Neural crest cell (in vitro differentiated cells): ENCODE results near the gene RANBP3L. TPM values are rescaled to one million over a fixed set of nuclear protein-coding genes. Genes with fewer than 3 reads are reported as not detected.

Experiments used
- DNase-seq: peaks from one replicate; pipeline ENCODE4 v3.0.0; 2021; ENCODE audit warnings: low read depth, mixed read lengths, low spot score
- H3K27ac Mint-ChIP-seq: one replicate; pipeline ENCODE4 v1.8.0; 2021; ENCODE audit warnings: mild to moderate bottlenecking, mixed read lengths; ENCODE audit not compliant: unreplicated experiment
- H3K27me3 Mint-ChIP-seq: 2 replicates; pipeline ENCODE4 v1.8.0; 2021; ENCODE audit warnings: low read depth, mild to moderate bottlenecking, mixed read lengths
- H3K36me3 Mint-ChIP-seq: 2 replicates; pipeline ENCODE4 v1.8.0; 2021; ENCODE audit warnings: low read depth, mild to moderate bottlenecking, mixed read lengths
- H3K4me1 Mint-ChIP-seq: 2 replicates; pipeline ENCODE4 v1.8.0; 2021; ENCODE audit warnings: mixed read lengths
- H3K4me3 Mint-ChIP-seq: one replicate; pipeline ENCODE4 v1.8.0; 2021; ENCODE audit warnings: mild to moderate bottlenecking, mixed read lengths
- H3K9me3 Mint-ChIP-seq: 2 replicates; pipeline ENCODE4 v1.8.0; 2021; ENCODE audit warnings: mixed read lengths
- total RNA-seq: library from RNA; stranded (reverse); gene quantifications from 2 replicates; pipeline ENCODE4 v1.2.1, GENCODE V29; 2021
- TF ChIP-seq, protein P1 (sequence below): fragments of 200-600 bp; sonication (generic); conservative IDR thresholded peaks from 2 replicates; pipeline ENCODE4 v1.5.0; 2021; ENCODE audit warnings: antibody characterized with exemption, mild to moderate bottlenecking

RANBP3L gene
- total RNA-seq, 1 donor from 2014 or later, result not detected

DNA sequence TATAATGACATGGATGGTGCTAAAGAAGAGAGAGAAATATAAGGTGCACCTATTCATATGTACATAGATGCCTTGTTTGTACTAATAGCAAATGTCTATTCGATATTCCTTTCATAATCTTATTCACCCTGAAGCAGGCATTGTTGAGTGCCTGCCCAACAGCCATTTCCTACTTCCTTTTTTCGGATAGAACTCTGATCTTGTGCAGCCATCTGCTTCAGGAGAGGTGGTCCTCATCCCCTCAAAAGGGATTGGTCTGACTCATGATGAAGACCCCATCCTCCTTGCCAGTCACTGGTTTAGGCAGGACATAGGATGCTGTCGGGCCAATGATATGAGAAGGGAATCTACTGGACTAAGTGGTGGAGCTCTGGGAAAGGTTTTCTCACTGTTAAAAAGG is 8.4 kb upstream of the RANBP3L start:
- H3K4me3 Mint-ChIP-seq, result no peak overlapping the region
- DNase-seq, result no peak
- peaks cover 29% of the 10 kb centered on the region for H3K27me3 Mint-ChIP-seq
- H3K27ac Mint-ChIP-seq, result no peak overlapping the region
- H3K36me3 Mint-ChIP-seq, result no peaks in the 10 kb centered on the region
- H3K9me3 Mint-ChIP-seq, result peaks cover 3% of the 10 kb centered on the region
- TF ChIP-seq, protein P1, sequence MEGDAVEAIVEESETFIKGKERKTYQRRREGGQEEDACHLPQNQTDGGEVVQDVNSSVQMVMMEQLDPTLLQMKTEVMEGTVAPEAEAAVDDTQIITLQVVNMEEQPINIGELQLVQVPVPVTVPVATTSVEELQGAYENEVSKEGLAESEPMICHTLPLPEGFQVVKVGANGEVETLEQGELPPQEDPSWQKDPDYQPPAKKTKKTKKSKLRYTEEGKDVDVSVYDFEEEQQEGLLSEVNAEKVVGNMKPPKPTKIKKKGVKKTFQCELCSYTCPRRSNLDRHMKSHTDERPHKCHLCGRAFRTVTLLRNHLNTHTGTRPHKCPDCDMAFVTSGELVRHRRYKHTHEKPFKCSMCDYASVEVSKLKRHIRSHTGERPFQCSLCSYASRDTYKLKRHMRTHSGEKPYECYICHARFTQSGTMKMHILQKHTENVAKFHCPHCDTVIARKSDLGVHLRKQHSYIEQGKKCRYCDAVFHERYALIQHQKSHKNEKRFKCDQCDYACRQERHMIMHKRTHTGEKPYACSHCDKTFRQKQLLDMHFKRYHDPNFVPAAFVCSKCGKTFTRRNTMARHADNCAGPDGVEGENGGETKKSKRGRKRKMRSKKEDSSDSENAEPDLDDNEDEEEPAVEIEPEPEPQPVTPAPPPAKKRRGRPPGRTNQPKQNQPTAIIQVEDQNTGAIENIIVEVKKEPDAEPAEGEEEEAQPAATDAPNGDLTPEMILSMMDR, result no peak
- H3K4me1 Mint-ChIP-seq, result no peaks in the 10 kb centered on the region

DNA sequence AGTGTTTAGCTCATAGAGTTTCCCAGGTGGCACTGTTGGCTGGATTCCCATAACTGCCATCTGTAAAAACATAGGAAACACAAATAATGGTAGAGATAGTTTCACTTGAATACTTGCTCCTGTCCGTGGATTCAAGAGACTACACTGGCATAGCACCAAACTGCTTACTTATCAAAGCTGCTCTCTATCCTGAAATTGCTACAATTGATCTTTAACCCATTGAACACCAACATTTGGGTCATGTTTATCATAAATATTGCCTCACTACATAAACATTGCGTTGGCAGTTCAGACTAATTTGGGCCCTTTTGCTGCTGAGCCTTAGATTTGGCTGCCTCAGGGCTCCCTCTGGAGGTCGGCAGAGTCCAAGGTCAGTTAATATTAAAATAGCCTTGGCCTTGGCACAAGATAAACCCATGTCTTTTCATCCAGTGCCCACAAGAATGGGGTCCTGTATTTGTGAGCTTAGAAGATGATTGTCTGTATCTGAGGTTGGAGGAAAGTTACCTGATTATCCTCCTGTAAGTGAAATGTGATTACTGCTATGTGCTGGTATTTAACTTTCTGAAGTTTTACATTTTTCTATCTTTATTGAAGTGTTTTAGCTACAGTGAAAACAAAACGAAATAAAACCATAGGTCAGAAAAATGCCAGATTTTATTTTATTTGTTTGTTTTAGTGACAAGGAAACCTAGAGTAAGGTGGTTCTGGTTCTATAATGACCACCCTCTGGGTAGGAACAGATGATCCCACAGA is 4.0 kb upstream of the RANBP3L start:
- no peak overlapping the region for H3K4me3 Mint-ChIP-seq
- DNase-seq, result peak; percentile 22
- TF ChIP-seq, protein P1, result peak; percentile 67
- no peak overlapping the region for H3K27ac Mint-ChIP-seq
- H3K36me3 Mint-ChIP-seq, result no peaks in the 10 kb centered on the region
- peaks cover 17% of the 10 kb centered on the region for H3K4me1 Mint-ChIP-seq
- H3K9me3 Mint-ChIP-seq, result no peaks in the 10 kb centered on the region
- peaks cover 15% of the 10 kb centered on the region for H3K27me3 Mint-ChIP-seq

DNA sequence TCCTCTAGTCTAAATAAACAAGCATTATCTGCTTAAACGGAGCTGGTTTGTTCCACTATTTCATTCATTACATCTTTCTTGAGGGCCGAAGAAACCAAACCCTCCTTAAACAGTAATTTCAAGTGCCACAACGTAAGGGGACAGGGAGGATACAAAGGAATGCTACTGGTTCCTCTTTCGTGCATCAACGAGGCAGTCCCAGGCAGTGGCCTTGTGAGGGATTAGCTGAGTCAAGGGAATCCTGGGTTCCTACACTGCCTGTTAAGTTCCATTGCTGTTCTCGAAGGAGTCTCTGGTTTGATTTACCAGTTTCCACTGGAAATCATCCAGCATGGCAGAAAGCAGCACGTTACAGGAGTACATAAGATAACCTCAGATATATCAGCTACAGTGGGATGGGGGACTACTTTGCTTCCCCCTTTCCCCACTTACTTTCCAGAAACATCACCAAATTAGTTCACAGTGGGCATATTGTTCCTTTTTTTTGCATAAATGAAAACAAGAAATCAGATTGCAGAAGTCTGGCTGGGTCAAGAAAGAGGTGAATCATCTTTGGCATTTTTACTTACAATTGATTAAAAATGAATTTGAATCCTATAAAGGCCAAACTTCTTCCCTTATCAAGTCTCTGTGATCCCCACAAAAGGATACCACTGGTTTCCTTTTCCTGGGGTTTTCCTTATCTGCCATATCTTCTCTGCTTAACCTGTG is 2.5 kb upstream of the RANBP3L start:
- Mint-ChIP-seq H3K4me3 (no peak overlapping the region), H3K9me3 (no peaks in the 10 kb centered on the region), H3K36me3 (no peaks in the 10 kb centered on the region), H3K27me3 (peaks cover 14% of the 10 kb centered on the region), H3K4me1 (peaks cover 17% of the 10 kb centered on the region), H3K27ac (no peak overlapping the region)
- TF ChIP-seq, protein P1, result no peak
- no peak for DNase-seq

DNA sequence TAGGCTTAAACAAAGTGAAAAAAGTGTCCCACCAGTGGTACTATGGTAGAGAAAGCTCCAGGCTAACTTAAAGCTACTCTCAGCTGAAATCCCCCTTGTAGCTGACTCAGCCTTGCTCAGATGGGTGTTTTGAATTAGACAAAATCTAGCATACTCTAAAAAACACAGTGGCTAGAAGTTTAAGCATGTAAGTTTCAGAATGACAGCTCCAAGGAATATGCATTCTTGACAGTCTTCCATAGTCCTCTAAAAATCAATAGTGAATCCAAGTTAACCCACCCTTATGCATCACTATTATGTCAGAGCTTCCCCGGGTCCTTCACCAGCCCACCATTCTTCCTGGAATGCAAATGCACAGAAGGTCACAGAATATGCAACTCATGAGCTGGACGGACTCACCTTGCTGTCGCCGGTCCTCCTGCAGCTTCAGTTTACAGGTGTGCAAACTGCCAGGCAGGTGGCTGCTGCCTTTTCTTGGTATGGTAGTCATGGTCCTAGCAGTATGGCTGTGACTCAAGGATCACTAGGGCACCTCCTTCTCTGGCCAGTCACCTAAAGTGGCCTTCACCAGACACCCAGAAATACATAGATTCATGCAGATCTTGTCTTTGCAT is 668 bp downstream of the RANBP3L start:
- Mint-ChIP-seq H3K4me1 (peaks cover 17% of the 10 kb centered on the region), H3K27ac (no peak overlapping the region), H3K27me3 (no peaks in the 10 kb centered on the region), H3K4me3 (no peak overlapping the region), H3K36me3 (no peaks in the 10 kb centered on the region), H3K9me3 (no peaks in the 10 kb centered on the region)
- TF ChIP-seq, protein P1, result no peak
- no peak for DNase-seq

DNA sequence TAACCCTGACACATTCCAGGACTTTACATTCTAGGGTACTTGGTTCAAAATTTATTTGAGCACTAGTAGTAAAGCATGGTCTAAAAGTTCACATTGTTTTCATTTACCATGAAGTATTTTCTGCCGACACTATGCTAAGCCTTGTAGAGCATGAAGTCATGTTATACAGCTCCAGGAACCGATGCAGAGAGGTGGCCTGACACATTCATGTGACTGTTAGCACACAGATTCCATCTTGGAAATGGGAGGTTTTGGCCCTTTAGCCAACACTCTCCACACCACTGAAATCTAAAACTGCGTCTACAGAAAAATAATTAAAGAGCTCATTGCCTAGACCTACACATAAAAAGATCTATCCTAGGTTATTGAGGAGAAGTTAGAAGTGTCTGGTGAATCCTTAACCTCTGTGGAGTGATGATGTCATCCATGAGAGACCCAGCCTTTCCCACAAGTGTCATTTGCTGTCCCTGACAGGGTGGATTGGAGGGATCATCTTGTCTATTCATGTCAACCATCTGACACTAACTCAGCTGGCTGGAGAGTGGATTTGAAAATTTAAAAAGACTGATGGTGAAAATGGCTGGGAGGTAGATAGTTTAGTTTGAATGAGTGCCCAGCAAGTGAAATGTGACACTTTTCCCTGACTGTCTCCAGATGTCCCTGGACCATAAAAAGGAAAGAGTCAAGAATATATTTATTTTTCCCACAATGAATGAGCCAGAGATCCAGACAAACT is 1.3 kb downstream of the RANBP3L start:
- Mint-ChIP-seq H3K4me3 (no peak overlapping the region), H3K36me3 (no peaks in the 10 kb centered on the region), H3K27ac (no peak overlapping the region), H3K27me3 (no peaks in the 10 kb centered on the region), H3K4me1 (peaks cover 17% of the 10 kb centered on the region), H3K9me3 (no peaks in the 10 kb centered on the region)
- TF ChIP-seq, protein P1, result no peak
- DNase-seq, result no peak
